ENCODE results near the gene PAEP.
"Not testable (repeated sequence)": the region's sequence is repeated elsewhere in the genome, so short reads cannot be mapped to it uniquely, and the experiment has no call there.

DNA sequence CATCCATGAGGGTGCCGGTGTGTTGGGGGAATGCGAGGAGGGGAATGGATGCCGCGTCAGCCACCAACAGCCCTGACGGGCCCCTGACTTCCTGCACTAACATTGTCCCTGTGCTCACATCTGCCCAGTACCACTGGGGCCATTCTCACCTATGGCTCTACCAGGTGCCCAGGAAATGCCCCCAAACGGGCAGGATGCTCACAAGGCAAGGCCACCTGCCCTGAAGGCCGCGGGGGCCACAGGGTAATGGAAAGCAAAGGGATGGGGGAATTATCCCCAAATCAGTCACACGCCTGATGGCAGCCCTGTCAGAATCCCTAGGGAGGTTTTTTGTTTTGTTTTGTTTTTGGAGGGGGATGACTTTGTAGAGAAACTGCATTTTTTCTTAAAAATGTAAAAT, 47.6 kb upstream of the PAEP start:
- TF ChIP-seq, protein P1, sequence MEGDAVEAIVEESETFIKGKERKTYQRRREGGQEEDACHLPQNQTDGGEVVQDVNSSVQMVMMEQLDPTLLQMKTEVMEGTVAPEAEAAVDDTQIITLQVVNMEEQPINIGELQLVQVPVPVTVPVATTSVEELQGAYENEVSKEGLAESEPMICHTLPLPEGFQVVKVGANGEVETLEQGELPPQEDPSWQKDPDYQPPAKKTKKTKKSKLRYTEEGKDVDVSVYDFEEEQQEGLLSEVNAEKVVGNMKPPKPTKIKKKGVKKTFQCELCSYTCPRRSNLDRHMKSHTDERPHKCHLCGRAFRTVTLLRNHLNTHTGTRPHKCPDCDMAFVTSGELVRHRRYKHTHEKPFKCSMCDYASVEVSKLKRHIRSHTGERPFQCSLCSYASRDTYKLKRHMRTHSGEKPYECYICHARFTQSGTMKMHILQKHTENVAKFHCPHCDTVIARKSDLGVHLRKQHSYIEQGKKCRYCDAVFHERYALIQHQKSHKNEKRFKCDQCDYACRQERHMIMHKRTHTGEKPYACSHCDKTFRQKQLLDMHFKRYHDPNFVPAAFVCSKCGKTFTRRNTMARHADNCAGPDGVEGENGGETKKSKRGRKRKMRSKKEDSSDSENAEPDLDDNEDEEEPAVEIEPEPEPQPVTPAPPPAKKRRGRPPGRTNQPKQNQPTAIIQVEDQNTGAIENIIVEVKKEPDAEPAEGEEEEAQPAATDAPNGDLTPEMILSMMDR (IDR thresholded peaks at IDR 0.05): not testable (repeated sequence)
- not testable (repeated sequence) for TF ChIP-seq POLR2A, EP300, POLR2AphosphoS5 (IDR thresholded peaks at IDR 0.05)
